OCI-LY3 (cell line): ENCODE measurements around the gene PSMD11.
A peak's percentile ranks its signal among the peaks of the same experiment; 100 is the strongest.
"Not testable (repeated sequence)": the region's sequence is repeated elsewhere in the genome, so short reads cannot be mapped to it uniquely, and the experiment has no call there.

Source experiments
- H2AFZ ChIP-seq: fragments of 200-600, 300-600 bp; shearing (Covaris generic); 2 replicates; pipeline ENCODE4 v1.6.0; 2014; ENCODE audit warnings: antibody characterized with exemption, low read depth, low read length
- H3K27ac ChIP-seq: fragments of 200-600, 300-600 bp; sonication (generic); 2 replicates; pipeline ENCODE4 v1.5.1; 2014; ENCODE audit warnings: mild to moderate bottlenecking, low read length, moderate library complexity, mixed read lengths
- H3K27me3 ChIP-seq: fragments of 200-600, 300-600 bp; sonication (generic); 2 replicates; pipeline ENCODE4 v1.6.1; 2014; ENCODE audit warnings: low read depth, low read length, mixed read lengths
- H3K36me3 ChIP-seq: fragments of 200-600, 300-600 bp; sonication (generic); replicated peaks from 2 replicates; pipeline ENCODE3; 2014; ENCODE audit warnings: low read depth, low read length, mixed read lengths
- H3K4me1 ChIP-seq: fragments of 300-600, 200-600 bp; sonication (generic); 2 replicates; pipeline ENCODE4 v1.6.1; 2014; ENCODE audit warnings: low read length, mixed read lengths
- H3K4me2 ChIP-seq: fragments of 200-600, 300-600 bp; sonication (generic); 2 replicates; pipeline ENCODE4 v1.6.1; 2014; ENCODE audit warnings: low read length, mixed read lengths
- H3K4me3 ChIP-seq: fragments of 300-600, 200-600 bp; sonication (generic); 2 replicates; pipeline ENCODE4 v1.5.1; 2014; ENCODE audit warnings: antibody characterized with exemption, mild to moderate bottlenecking, low read length, moderate library complexity
- H3K79me2 ChIP-seq: fragments of 300-600, 200-600 bp; shearing (Covaris generic); 2 replicates; pipeline ENCODE4 v1.6.1; 2014; ENCODE audit warnings: mild to moderate bottlenecking, low read length, mixed read lengths
- H3K9ac ChIP-seq: fragments of 300-600, 200-600 bp; shearing (Covaris generic); 2 replicates; pipeline ENCODE4 v1.6.0; 2014; ENCODE audit warnings: mild to moderate bottlenecking, low read length, moderate library complexity
- H3K9me3 ChIP-seq: fragments of 200-600, 300-600 bp; shearing (Covaris generic); 2 replicates; pipeline ENCODE4 v1.6.1; 2014; ENCODE audit warnings: low read length, mixed read lengths; ENCODE audit not compliant: insufficient read depth
- H4K20me1 ChIP-seq: fragments of 200-600, 300-600 bp; sonication (generic); 2 replicates; pipeline ENCODE4 v1.6.1; 2016; ENCODE audit warnings: low read length, mixed read lengths; ENCODE audit not compliant: insufficient read depth
- EZH2phosphoT487 ChIP-seq: fragments of 200-600 bp; shearing (Covaris generic); IDR thresholded peaks from 2 replicates; pipeline ENCODE4 v1.6.1; 2018; ENCODE audit warnings: antibody characterized with exemption, mixed run types, low read depth
- TF ChIP-seq, protein P1 (sequence below): fragments of 200-600, 300-600 bp; sonication (generic); IDR thresholded peaks from 2 replicates; pipeline ENCODE4 v1.5.1; 2014; ENCODE audit warnings: antibody characterized with exemption, low read length, low read depth

The PSMD11 gene

DNA sequence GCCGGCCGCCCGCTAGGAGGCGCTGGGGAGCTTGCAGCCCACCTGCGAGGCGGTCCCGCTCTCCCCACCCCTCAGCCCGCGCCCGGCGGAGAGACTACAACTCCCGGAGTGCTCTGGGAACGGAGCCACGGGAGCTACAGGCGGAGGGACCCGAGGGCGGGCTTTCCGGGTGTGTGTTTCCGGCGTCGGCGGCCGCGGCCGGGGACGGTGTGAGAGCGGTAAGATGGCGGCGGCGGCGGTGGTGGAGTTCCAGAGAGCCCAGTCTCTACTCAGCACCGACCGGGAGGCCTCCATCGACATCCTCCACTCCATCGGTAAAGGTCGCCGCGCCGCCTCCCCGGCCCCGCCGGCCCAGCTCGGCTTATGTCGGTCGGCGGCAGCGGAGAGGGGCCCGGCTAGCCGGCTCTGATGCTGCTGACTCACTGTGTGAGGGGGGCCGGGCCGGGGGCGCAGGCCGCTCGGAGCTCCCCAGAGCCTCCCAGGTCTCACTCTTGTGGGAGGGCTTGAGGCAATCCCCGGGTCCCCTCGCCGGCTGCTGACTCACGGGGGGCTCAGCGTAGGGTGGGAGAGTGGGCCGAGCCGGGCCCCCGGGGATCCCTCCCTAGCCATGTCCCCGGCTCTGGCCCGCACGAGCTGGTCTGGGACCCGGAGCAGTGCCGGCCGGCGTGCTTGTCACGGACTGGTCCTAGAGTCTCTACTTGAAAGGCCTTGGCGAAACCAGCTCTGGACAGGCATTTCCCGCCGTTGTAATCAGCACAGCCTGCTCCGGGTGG, at the start of gene PSMD11:
PSMD11 (plus strand) TSS at position 210 of the 773 bp plus-strand sequence; CDS start at position 224, 14 bp downstream.
- peak within 1 kb of the TSS; percentile 93 for H3K4me3 ChIP-seq
- peak within 1 kb of the TSS; percentile 95 for H3K4me2 ChIP-seq
- H3K9ac ChIP-seq = peak within 1 kb of the TSS; percentile 86
- H3K4me1 ChIP-seq = peaks cover 13% of the 10 kb centered on the region
- H4K20me1 ChIP-seq = peaks cover 12% of the 10 kb centered on the region
- peaks cover 51% of the 10 kb centered on the region for H3K79me2 ChIP-seq
- no peaks in the 10 kb centered on the region for H3K9me3 ChIP-seq
- H3K27me3 ChIP-seq = peaks cover 14% of the 10 kb centered on the region
- H3K36me3 ChIP-seq = peaks cover 17% of the 10 kb centered on the region
- TF ChIP-seq, protein P1, sequence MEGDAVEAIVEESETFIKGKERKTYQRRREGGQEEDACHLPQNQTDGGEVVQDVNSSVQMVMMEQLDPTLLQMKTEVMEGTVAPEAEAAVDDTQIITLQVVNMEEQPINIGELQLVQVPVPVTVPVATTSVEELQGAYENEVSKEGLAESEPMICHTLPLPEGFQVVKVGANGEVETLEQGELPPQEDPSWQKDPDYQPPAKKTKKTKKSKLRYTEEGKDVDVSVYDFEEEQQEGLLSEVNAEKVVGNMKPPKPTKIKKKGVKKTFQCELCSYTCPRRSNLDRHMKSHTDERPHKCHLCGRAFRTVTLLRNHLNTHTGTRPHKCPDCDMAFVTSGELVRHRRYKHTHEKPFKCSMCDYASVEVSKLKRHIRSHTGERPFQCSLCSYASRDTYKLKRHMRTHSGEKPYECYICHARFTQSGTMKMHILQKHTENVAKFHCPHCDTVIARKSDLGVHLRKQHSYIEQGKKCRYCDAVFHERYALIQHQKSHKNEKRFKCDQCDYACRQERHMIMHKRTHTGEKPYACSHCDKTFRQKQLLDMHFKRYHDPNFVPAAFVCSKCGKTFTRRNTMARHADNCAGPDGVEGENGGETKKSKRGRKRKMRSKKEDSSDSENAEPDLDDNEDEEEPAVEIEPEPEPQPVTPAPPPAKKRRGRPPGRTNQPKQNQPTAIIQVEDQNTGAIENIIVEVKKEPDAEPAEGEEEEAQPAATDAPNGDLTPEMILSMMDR = no peak
- TF ChIP-seq EZH2phosphoT487 = no peak
- peak within 1 kb of the TSS; percentile 48 for H3K27ac ChIP-seq
- H2AFZ ChIP-seq = peak within 1 kb of the TSS; percentile 83

GRCh38 chr17:32396343-32396742, 48.0 kb upstream of the PSMD11 start:
- H4K20me1 ChIP-seq = no peaks in the 10 kb centered on the region
- H3K9me3 ChIP-seq = no peaks in the 10 kb centered on the region
- H2AFZ ChIP-seq = no peak overlapping the region
- TF ChIP-seq, protein P1 = no peak
- TF ChIP-seq EZH2phosphoT487 = no peak
- H3K27me3 ChIP-seq = no peaks in the 10 kb centered on the region
- no peaks in the 10 kb centered on the region for H3K79me2 ChIP-seq
- no peak overlapping the region for H3K4me2 ChIP-seq
- H3K36me3 ChIP-seq = no peaks in the 10 kb centered on the region
- H3K4me1 ChIP-seq = no peaks in the 10 kb centered on the region
- no peak overlapping the region for H3K9ac ChIP-seq
- no peak overlapping the region for H3K27ac ChIP-seq
- H3K4me3 ChIP-seq = no peak overlapping the region

DNA sequence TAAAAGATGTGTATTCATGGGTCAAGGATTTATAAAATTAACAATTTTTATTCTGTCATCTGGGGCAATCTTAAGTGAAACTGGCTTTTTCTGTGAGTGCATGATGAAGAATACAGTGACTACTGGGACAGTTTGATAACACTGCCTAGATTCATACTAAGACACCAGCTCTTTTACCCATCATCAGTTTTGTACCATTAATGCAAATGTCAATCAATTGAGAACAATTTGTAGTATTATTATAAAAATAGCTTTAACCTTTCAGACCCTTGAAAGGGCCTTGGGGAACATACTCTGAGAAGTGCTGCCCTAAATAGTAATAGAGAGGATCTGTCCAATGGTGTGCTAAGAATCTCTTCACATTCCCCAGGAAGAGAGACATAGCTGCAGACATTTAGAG, 45.4 kb upstream of the PSMD11 start:
- no peak overlapping the region for H3K9ac ChIP-seq
- H3K27me3 ChIP-seq = no peaks in the 10 kb centered on the region
- no peak overlapping the region for H2AFZ ChIP-seq
- H3K4me1 ChIP-seq = no peaks in the 10 kb centered on the region
- no peaks in the 10 kb centered on the region for H4K20me1 ChIP-seq
- H3K9me3 ChIP-seq = no peaks in the 10 kb centered on the region
- TF ChIP-seq, protein P1 = no peak
- TF ChIP-seq EZH2phosphoT487 = no peak
- H3K36me3 ChIP-seq = no peaks in the 10 kb centered on the region
- H3K79me2 ChIP-seq = no peaks in the 10 kb centered on the region
- no peak overlapping the region for H3K4me3 ChIP-seq
- no peak overlapping the region for H3K4me2 ChIP-seq
- H3K27ac ChIP-seq = no peak overlapping the region

- H3K27ac ChIP-seq = not testable (repeated sequence)
Measured at GRCh38 chr17:32410085-32410484, 34.2 kb upstream of the PSMD11 start.

More at GRCh38 chr17:32410085-32410484, 34.2 kb upstream of the PSMD11 start:
- H3K4me3 ChIP-seq, H3K4me2 ChIP-seq, H3K79me2 ChIP-seq, H2AFZ ChIP-seq, H4K20me1 ChIP-seq, H3K36me3 ChIP-seq, H3K9me3 ChIP-seq, H3K9ac ChIP-seq, H3K27me3 ChIP-seq, H3K4me1 ChIP-seq: not testable (repeated sequence)
